NCI-H446 treated with DMSO at 0.1 percent for 48 hours (cell line): ENCODE results near the gene GPATCH8.
"Not testable (repeated sequence)": the region's sequence is repeated elsewhere in the genome, so short reads cannot be mapped to it uniquely, and the experiment has no call there.

ENCODE experiments used
- DNase-seq: peaks from one replicate; lab custom pipeline; 2025; lab: John Stamatoyannopoulos, UW

GPATCH8 gene

DNA sequence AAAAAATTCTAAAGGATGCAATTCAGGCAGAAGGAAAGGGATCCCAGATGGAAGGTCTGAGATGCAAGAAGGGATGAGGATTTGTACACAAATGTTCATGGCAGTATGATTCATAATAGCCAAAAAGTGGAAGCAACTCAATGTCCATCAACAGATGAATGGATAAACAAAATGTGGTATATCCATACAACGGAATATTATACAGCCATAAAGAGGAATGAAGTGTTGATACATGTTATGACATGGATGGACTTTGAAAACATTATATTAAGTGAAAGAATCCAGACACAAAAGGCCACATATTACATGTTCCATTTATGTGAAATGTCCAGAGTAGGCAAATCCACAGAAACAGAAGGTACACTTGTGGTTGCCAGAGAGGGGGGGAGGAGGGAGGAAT is 23.9 kb upstream of the GPATCH8 start:
- no peak for DNase-seq

DNA sequence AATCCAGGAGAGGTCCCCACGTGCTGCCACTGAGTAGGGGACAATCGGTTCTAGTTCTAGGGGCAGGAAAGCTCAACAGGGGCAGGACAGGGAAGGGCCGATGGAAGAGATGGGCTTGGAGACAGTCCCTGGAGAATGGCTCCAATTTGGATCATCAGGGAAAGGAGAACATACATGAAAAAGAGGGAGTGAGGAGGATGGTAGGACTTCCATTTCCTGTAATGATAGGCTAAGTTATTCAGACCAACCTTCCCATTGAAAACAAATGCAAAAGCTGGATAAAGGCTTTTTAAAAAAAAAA is 20.4 kb upstream of the GPATCH8 start:
- DNase-seq, result no peak

DNA sequence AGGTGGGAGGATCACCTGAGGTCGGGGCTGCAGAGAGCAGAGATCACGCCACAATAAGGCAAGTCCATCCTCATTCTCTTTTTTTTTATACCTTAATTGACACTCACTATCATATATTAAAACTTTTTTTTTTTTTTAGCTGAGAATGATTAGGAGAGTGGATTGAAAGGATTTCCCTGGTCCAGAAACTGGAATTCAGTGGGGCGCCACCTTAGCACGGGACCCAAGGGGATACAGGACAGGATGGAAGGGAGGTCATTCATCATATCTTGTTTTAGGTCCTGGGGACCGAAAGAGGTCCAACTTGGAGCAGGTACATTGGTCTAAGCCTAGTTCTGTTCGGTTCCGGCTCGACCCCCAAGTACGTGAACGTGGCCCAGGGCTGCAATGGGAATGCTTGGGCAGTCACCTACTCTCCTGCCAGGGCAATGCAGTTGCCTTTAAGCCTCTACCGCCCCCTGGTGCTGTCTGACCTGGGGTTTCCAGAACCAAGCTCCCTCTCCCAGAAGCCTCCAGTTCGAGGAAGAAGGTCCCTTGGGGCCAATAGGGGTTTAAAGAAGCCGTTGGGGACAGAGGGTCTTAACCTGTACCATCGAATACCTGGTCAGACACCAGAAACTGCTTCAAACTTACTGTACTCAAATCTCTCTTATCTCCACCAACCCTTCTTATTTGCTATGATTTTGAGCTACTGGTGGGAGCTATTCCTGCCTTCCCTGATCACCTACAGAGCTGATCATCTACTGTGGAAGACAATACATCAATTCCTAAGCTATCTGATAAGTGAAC is 19.9 kb upstream of the GPATCH8 start:
- no peak for DNase-seq

GRCh38 chr17:44518032-44518431 is 14.8 kb upstream of the GPATCH8 start:
- DNase-seq, result no peak

DNA sequence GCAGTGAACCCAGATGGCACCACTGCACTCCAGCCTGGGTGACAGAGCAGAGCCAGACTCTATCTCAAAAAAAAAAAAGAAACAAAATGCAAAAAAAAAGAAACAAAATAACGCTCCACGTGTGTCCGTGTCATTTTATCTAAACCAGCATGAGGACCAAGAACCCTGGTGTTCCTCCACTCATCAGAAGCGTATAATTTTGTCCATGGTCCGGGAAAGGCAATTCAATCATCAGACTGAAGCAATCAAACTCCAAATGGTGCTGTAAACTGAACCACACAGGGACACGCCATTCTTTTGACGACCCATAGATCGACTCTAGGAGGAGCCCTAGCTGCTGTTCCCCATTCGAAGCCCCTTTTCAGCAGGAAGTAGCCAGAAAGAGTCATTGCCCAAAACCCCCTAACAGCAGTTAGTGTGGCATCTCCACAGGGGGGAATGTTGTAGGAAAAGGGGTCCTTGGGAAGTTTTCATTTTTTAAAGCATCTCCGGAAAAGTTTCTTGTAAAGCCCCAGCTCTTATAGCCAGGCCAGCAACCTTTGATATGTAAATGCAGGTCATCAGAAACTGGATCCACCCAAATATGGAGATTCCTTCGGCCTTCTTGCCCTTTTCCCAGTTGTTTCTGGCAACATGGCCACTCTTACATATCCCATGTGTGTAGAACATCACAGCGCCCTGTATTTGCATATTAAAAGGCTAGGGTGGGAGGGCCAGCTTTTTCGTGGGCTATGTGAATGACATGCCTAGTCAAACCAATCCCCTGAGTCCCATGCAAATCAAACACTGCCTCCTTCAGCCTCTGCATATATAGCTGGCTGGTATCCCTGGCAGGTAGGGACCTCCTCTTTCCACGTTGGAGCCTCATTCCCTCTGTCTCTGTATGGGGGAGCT is 8.3 kb upstream of the GPATCH8 start:
- not testable (repeated sequence) for DNase-seq

DNA sequence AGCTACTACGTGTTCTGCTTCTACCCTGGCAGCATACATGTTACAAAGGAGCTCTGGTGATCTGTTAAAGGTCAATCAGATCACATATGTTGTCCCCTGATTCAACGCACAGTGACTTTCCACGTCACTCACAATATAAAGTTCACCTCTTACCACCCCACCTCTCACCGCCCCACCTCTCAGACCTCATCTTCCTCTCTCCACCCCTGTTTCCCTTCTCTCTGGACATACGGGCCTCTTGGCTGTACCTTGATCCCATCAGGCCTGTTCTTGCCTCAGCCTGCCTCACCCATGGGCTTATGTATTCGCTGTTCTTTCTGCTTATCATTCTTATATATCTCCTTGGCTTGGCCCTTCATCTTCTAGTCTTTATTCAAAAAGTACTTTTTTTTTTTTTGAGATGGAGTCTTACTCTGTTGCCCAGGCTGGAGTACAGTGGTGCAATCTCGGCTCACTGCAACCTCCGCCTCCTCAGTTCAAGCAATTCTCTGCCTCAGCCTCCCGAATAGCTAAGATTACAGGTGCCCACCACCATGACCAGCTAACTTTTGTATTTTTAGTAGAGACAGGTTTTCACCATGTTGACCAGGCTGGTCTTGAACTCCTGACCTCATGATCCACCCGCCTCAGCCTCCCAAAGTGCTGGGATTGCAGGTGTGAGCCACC is 3.9 kb upstream of the GPATCH8 start:
- DNase-seq, result not testable (repeated sequence)

DNA sequence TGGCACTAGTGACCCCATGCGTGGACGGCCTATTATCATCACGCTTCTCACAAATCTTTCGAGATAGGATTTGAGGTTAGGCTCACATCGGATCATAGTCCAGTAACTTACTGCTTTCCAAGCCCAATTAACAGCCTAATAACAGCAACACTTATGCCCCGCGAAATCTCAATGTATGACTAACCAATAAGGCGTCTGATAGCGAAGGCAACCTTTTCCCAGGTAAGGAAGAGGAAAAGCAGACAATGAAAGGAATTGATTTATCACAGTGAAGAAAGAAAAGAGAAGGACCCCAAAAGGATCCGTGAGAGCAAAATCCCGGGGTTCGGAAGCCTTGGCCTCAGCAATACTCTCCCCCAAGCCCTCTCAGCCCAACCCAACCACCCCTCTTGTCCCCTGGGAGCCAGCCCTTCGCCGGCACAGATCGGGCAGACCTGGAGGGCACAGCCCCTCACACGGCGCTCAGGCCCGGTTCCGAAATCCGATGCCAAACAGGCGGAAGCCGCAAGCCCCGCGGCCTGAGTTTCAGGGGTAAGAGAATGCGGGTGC is 534 bp downstream of the GPATCH8 start:
- no peak for DNase-seq

DNA sequence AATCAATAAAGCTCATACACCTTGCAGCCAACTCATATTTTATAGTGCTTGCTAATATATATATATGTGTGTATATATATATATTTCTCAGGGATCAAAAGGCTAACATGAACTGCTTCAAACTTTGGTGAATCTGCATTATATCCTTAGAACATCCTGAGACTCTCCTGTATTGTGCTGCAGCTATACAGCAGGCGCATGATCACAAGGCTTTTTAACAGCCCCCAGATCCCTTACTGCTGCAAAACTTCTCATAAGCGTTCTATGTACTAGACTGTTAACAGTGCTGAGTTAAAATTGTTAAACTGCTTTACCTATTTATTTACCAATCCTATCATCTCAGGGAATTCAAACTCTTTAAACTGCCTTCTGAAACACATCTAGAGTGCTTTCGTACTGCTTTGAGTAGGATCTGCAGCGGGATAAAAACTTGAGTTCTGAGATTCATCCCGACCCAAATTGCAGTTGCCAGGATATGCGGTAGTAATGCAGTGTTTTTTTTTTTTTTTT is 1.3 kb downstream of the GPATCH8 start:
- DNase-seq, result no peak

- DNase-seq, result no peak
These were observed 3.5 kb downstream of the GPATCH8 start for GRCh38 chr17:44499722-44500121.

DNA sequence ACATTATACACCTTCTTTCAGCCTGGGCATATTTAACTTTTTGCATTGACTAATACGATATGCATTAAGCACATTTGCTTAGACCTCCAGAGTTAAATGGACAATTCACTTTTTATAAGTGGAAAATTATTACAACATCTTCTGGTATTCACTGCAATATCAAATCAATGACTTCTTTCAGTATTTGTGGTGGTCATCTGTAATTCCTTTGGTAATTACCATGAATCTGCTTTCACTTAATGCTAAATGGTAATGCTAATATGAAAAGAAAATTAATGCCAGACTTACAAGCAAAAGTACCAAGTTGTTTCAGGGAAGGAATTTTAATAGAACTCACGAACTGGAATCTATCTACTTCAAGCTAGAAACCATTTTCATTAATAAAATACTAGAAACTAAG is 6.4 kb downstream of the GPATCH8 start:
- DNase-seq, result no peak

GRCh38 chr17:44493339-44493738 is 9.9 kb downstream of the GPATCH8 start:
- DNase-seq, result no peak

DNA sequence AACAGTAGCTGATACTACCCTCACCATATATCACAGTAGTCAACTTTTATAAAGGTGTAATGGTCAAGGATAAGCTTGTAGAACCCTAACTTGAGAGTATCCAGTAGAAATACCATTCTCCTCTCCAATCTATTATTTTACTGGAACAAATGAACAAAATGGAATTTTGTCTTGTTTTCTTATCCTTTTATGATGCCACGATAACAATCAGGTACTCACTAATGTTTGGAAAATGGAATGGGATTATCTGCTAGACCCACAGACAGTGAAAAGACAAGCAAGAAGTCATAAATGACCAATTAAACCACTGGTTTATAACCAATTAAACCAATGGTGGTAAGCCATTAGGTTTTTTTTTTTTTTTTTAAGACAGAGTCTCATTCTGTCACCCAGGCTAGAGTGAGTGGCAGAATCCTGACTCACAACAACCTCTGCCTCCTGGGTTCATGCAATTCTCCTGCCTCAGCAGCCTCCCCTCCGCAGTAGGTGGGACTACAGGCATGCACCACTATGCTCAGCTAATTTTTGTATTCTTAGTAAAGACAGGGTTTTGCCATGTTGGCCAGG is 10.4 kb downstream of the GPATCH8 start:
- no peak for DNase-seq

GRCh38 chr17:44489581-44489980 is 13.6 kb downstream of the GPATCH8 start:
- no peak for DNase-seq

DNA sequence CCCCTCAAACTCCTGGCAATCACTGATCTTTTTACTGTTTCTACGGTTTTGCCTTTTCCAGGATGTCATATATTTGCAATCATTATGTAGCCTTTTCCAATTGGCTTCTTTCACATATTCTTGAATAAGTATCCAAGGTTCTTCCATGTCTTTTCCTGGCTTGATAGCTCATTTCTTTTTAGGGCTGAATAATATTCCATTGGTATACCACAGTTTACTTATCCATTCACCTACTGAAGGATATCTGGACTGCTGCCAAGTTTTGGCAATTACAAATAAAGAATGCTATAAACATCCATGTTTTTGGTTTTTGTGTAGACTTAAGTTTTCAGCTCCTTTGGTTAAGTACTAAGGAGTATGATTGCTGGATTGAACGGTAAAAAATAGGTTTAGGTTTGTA is 16.0 kb downstream of the GPATCH8 start:
- DNase-seq, result no peak

DNA sequence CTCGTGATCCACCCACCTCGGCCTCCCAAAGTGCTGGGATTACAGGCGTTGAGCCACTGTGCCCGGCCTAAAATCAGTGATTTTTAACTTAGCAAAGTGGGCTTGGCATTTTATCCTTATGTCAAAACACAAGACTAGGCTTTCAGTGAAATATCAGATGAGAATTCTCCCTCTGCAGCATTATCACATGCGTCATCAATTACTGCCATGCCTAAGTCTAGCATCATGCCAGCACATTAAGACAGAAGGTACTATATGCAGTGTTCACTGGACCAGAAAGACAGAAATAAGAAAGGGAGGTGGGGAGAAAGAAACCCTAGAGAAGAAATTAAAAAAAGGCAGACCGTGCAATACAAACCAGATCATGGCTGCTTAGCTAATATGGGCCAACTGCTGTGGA is 29.8 kb downstream of the GPATCH8 start:
- no peak for DNase-seq

DNA sequence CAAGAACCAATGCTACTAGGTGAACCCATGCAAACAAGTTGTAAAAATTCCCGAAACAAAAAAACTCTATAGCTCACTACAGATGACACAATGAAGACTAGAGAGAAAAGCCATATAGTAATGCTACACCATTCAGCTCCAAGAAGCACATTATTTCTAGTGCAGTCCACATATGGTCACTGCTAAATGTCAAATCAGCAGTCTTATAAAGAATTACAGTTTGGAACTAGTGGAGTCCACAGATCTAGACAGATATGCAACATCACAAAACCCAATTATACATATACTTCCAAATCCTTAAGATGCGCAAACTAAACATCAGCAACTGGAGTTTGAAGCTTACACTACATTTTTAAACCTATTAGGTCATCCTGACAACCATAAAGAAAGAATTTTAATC is 33.5 kb downstream of the GPATCH8 start:
- DNase-seq, result no peak

DNA sequence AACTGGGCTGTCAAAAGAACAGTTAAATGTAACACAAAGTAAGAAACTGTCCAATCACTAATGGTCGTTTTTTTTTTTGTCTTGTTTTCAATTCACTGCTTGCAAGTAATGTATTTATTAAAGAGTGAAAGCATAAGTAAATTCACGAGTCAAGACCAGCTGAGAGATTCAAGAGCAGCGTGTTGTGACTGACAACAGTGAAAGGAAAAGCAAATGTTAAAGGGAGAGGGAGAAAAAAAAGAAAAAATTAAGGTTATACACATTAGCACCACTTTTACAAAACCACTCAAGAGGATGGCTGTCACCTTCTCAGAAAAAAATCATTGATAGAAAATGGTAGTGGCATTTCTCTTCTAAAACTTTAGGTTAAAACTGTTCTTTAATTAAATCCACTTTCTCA is 36.1 kb downstream of the GPATCH8 start:
- DNase-seq, result no peak

DNA sequence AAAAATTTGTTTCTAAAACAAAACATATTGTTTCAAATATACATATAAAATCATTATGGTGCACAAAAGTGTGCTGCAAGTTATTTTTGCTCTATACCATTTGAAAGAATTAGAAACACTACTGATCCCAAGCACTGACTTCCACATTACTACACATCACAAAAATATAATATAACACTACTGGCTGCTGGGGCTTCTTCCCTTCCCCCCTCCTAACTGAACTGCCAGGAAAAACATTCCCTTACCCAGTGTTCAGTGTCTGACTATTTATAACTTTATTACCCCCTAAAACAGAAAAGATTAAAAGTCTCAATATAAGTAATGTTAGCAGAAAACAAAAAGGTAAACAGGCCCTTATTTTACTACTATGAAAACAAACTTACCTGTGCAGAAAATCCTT is 36.9 kb downstream of the GPATCH8 start:
- no peak for DNase-seq

DNA sequence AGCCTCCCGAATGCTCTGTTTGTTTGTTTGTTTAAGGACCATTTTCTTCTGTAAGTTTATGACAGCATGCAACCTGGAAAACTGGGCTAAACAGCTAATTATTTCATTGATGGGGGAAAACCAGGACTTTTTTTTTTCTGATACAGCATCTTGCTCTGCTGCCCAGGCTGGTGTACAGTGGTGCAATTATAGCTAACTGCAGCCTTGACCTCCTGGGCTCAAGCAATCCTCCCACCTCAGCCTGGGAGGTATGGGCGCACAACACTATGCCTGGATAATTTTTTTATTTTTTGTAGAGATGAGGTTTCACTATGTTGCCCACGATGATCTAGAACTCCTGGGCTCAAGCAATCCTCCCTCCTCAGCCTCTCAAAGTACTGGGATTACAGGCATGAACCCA is 37.3 kb downstream of the GPATCH8 start:
- no peak for DNase-seq

- DNase-seq, result no peak
These were observed 37.9 kb downstream of the GPATCH8 start for GRCh38 chr17:44465276-44465675.

GRCh38 chr17:44464037-44464436 is 39.2 kb downstream of the GPATCH8 start:
- no peak for DNase-seq

GRCh38 chr17:44451832-44452231 is 51.4 kb downstream of the GPATCH8 start:
- DNase-seq, result no peak
